AG20443 (cell line): ENCODE data around the gene TSFM.

Experiments
- DNase-seq: peaks from one replicate; pipeline ENCODE4 v3.0.0; 2012; ENCODE audit warnings: low spot score, mixed read lengths

Gene TSFM

GRCh38 chr12:57746025-57746424 is 36.6 kb upstream of the TSFM start:
- DNase-seq, result no peak

- DNase-seq, result no peak
Measured at GRCh38 chr12:57749061-57749460, 33.5 kb upstream of the TSFM start.

DNA sequence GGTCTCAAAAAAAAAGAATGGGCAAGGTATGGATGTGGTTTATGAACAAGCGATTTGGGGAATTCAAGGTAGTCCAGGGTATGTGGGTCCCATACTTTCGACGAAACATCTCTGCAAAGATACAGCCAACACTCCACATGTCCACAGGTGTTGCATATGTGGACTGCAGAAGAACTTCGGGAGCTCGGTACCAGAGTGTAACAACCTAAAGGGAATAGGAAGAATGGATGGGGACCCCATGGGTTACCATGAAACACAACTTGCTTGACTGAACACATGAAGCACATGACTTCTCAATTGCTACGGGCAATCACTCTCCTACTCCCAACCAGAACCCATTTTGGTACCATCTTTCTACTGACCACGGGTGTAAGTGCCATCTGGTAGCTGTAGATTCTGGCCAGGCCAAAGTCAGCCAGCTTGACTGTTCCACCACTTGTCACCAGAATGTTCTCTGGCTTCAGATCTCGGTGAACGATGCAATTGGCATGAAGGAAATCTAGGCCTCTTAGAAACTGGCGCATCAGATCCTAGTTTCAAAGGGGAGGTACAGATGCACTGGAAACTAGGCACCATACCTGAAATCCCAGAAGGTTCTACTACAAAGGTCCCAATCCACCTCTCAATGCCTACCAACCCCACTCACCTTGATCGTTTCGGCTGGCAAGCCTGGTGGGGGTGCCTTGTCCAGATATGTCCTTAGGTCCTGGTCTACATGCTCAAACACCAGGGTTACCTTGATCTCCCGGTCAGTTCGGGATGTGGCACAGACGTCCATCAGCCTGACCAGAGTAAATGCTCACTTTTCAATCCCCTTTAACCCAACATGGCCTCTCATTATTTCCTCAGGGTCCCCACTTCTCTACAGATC is 31.8 kb upstream of the TSFM start:
- DNase-seq, result no peak

DNA sequence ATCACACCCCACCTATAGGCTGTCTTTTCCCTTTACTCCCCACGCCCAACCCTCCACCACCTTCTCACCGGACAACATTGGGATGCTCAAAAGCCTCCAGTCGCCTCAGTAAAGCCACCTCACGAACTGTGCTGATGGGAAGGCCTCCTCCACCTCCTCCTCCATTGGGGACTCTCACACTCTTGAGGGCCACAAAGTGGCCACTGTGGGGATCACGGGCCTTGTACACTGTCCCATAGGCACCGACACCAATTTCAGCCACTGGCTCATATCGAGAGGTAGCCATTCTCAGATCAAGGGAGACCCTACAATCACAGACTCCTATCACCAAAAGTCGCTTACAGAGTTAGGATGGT is 31.2 kb upstream of the TSFM start:
- no peak for DNase-seq

DNA sequence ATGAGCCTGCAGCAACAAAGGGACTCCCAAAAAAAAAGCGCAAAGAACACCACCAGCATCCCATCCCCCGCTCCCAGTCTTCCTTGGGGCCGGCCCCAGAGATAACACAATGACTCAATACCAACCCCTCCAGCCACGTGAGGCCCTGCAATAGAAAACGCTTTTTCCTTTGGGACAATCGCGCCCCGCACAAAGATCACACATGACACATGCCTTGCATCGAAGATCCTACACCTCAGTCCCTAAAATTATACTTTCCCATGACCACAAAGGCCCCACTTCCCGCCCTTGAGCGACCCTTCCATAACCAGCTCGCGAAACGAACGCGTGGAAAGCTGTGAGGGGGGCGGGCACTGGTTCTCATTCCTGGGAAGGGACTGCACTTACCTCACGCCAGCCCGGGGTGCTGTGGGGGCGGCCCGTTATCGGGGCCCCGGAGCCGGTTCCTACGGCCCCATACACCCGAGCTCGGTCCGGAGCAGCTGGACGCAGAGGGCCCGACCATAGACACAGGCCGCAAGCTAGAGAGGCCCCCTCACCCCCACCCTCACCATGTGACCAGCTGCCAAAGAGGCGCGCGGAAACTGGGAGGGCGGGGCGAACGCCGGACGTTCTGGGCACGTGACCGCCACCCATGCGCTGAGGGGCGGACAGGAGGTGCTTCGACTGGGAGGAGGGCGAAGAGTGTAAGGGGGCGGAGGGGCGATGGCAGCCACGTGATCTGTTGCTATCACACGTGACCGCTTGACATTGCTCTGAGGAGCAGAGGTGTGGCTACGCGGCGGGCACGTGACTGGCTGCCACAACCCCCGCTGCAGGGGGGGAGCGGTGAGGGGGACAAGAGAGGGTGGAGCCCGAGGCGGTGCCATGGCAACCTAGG is 30.6 kb upstream of the TSFM start, which contains the start of gene CDK4:
Gene CDK4 (minus strand): TSS at position 523 of the 880 bp plus-strand sequence. CDS start 593 bp downstream, outside the sequence.
- peak; percentile 98 for DNase-seq

GRCh38 chr12:57752668-57753000 is 30.0 kb upstream of the TSFM start:
- no peak for DNase-seq

DNA sequence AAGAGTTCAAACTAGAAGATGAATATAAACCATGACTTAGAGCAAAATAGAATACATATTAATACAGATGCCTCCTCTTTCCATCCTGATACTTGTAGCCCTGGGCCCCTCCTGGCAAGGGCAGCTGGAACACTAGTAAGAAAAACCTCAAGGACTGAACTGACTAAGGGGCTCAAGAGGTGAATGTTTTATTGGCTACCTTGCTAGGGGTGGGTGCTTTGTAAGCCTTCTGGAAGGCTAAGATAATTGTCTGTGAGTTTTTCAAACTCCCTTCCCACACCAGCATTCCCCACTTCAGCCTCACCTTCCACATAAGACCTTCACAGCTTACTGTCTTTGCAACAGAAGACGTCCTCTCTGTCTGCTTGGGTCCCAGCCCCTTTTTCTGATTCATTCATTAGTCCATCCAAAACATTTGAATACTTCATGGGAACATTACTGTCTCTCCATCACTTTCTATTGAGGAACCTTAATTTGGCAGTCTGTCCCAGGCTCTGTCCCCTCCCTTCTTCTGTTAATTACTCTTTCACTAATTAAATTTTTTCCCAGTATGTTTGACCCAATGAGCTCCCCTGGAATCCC is 28.7 kb upstream of the TSFM start:
- DNase-seq, result no peak

DNA sequence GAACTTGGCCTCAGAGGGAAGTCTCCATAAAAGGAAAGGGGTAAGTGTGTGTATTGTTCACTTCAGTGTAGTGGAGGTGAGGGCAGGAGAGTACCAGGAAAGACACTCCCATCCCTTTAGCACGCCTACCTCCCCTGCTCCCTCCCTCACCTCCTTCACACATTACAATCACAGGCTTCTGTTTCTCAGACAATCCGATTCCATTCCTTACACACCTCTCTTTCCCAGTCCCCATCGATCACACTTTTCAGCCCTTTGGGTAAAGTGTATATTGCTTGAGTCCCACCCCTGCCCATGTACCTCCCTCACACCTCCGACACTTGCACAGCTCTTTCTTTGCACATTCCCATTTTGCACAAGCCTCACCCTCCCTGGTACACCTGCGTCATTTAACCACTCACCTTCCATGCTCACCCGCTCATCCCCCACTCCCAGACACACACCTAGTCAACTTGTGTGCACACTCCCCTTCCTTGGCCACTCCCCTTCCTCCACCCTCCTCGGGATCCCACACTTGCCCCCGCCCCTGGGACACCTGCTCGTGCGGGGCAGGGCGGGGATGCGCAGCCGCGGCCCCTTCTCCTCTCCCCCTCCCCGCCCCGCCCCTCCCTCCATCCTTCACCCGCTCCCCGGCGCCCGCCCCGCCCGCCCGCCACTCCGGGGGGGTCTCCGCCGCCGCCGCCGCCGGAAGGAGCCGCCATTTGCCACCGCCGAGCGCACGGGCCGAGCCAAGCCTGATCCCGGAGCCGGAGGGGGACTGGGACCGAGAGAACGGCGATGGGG is 28.0 kb upstream of the TSFM start, which contains the start of gene MARCHF9:
Gene MARCHF9 (plus strand): TSS at position 693 of the 783 bp plus-strand sequence. CDS start 426 bp downstream, outside the sequence.
- peak; percentile 43 for DNase-seq

GRCh38 chr12:57755194-57755453 is 27.5 kb upstream of the TSFM start:
- no peak for DNase-seq

DNA sequence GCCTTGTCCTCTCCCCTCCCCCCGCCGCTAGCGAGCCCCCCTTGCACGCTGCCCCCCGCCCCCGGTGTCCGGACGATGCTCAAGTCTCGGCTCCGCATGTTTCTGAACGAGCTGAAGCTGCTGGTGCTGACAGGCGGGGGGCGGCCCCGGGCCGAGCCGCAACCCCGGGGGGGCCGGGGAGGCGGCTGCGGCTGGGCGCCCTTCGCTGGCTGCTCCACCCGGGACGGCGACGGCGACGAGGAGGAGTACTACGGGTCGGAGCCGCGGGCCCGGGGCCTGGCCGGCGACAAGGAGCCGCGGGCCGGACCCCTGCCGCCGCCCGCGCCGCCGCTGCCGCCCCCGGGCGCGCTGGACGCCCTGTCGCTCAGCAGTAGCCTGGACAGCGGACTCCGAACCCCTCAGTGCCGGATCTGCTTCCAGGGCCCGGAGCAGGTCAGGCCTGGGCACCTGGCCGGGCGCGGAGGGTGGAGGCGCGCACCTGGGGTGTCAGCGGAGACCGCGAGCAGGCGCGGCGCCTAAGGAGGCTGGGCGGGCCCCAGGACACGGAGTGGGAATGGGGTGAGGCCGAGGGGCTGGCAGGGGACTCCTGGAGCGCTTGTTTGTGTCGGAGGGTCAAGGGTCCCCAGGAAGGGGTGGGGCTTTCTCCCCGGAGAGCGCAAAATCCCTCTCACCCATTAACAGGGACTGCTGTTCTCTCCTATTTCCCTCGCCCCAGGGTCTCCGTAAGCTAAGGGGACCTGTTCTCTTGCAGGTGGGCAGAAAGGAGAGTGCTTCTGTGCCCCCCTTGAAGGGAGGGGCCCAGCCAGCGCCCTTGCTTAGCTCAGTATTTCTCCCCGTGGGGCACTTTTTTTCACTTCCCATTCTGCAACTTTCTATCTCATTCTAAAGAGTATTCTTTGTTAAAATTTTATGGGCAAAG is 26.9 kb upstream of the TSFM start:
- DNase-seq, result peak; percentile 47

- DNase-seq, result no peak
Measured at GRCh38 chr12:57756406-57757341, 25.9 kb upstream of the TSFM start.

DNA sequence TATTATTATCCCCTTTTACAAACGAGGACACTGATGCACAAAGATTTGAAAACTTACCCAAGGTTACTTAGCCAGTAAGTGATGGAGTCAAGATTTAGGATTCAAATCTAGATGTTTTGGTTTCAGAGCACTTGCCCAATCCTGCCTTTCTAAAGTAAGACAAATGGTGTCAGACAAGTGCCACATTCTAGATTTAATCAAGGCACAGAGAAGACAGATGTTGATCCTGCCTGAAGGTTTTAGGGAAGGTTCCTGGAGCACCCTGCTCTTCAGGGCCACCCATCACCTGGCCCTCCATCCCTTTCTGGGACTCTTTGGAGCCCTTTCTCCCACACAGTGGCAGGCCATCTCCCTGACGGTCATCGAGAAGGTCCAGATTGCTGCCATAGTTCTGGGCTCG is 24.8 kb upstream of the TSFM start:
- no peak for DNase-seq

DNA sequence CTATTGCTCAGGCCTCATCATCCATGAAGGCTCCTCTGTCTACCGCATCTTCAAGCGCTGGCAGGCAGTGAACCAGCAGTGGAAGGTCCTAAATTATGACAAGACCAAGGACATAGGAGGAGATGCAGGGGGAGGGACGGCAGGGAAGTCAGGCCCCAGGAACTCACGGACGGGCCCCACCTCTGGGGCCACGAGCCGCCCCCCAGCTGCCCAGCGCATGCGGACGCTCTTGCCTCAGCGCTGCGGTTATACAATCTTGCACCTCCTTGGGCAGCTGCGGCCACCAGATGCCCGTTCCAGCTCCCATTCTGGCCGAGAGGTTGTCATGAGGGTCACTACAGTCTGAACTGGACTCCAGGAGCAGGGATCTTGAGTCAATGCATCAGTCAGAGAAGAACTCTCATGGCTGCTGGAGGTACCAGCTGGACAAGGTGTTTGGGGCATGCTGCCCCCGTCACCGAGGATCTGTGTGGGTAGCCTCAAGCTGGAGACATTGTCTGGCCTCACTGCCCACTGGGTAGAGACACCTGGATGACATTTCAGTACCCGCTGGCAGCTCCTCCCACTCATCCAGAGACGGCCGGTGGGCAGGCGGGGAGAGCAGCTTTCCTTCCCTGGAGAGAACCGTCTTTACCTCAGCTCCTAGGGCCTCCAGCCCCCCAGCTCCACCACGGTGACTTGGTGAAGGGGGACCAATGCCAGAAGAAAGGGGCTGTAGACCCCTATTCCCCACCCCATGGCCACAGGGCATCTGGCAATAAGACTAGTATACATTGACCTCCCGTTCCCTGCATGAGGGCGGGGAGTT is 23.8 kb upstream of the TSFM start:
- no peak for DNase-seq

DNA sequence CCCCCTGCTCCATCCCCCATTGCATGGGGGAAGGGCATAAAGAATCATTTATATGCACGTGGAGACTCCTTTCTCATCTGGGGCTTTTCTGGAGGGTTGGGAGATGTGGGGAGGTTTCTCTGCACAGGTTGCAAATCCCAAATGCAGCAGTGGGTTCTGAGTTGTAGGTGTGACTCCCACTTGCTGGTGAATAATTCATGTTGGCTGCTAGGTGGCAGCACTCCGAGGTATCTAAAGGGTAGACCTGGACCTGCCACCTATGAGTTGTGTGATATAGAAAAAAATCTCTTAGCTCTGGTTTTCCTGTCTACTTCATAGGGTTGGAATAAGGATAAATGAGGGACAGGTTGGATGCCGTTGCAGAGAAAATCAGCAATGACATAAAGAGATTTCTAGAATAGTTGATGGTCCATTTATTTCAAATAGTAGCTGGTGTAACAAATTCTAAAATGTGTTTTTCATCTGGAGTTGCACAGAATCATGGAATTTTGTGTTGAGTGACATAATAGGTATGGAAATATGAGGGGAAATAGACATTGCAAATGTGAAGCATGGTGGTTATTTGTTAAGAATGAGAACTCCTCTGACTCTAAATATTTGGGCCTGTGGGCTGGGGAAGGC is 23.1 kb upstream of the TSFM start:
- no peak for DNase-seq

DNA sequence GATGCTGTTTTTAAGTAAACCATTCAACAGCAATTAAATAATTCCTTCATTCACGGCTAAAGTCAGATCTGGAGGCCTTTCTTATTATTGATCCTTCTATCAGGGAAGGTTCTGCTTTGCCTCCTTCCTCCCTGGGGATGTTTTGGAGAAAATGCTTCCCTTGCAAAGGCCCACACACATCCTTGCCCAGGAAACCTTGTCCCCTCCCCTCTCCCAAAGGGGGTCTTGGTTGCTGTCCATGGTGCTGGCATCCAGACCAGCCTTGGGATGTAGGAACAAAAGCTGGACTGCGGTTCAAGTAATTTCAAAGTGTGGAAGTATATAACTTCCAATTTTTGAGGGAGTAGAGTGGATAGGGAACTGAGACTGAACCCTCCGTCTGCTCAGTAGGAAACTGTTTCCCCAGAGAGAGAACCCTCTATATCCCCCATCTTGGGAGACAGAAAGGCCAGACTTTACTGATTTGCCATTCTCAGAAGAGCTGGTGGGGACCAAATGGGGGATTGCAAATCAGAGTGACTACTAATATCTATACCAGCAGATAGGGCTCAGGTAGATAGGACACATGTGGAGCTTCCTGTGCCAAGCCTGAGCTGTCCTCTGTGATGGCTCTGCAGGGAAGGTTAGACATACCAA is 22.1 kb upstream of the TSFM start:
- DNase-seq, result no peak

GRCh38 chr12:57761391-57761998 is 21.1 kb upstream of the TSFM start:
- DNase-seq, result no peak

DNA sequence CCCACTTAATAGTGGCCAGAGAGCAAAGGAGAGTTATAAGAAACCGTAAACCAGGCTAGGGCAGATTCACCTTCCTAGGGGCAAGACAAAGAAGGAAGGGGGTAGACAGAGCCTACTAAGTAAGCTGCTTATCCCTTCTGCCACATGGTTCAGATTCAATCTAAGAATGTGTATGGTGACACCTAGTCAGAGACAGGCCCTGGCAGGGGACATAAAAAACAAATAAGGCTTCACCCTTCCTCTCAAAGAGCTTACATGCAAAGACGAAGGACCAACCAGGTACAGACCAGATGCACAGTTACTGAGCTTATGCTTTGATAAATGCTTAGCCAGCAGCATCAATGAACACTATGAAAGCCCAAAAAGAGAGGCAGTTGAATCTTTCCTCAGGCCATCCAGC is 20.1 kb upstream of the TSFM start:
- DNase-seq, result no peak
